Progenitor cell of endocrine pancreas (in vitro differentiated cells): Measurements from ENCODE around the gene RNASE12. TPM values are rescaled to one million over a fixed set of nuclear protein-coding genes. Genes with fewer than 3 reads are reported as not detected.

Source experiments
- DNase-seq: peaks from one replicate; pipeline ENCODE4 v3.0.0; 2021; ENCODE audit warnings: low spot score; ENCODE audit not compliant: unreplicated experiment
- H3K27ac Mint-ChIP-seq: 2 replicates; pipeline ENCODE4 v1.8.0; 2021; ENCODE audit warnings: mild to moderate bottlenecking, moderate library complexity, mixed read lengths
- H3K27me3 Mint-ChIP-seq: 2 replicates; pipeline ENCODE4 v1.8.0; 2021; ENCODE audit warnings: mixed read lengths
- H3K36me3 Mint-ChIP-seq: 2 replicates; pipeline ENCODE4 v1.8.0; 2022; ENCODE audit warnings: mixed read lengths; ENCODE audit not compliant: insufficient read depth
- H3K4me1 Mint-ChIP-seq: 2 replicates; pipeline ENCODE4 v1.8.0; 2021; ENCODE audit warnings: low read depth, mixed read lengths
- H3K4me3 Mint-ChIP-seq: 2 replicates; pipeline ENCODE4 v1.8.0; 2021; ENCODE audit warnings: low read depth, mild to moderate bottlenecking, moderate library complexity, mixed read lengths
- H3K9me3 Mint-ChIP-seq: 2 replicates; pipeline ENCODE4 v1.8.0; 2021; ENCODE audit warnings: low read depth, mixed read lengths
- long read RNA-seq: library from polyadenylated mRNA; unstranded; transcript quantifications from one replicate; pipeline ENCODE4 v2.0.0, GENCODE V29; 2020
- total RNA-seq: library from RNA; stranded (reverse); gene quantifications from 2 replicates; pipeline ENCODE4 v1.2.1, GENCODE V29; 2021
- TF ChIP-seq, protein P1 (sequence below): fragments of 200-600 bp; sonication (generic); IDR thresholded peaks from one replicate; pipeline ENCODE4 v1.5.0; 2021; ENCODE audit warnings: antibody characterized with exemption, mild to moderate bottlenecking; ENCODE audit not compliant: unreplicated experiment

RNASE12 gene, protein sequence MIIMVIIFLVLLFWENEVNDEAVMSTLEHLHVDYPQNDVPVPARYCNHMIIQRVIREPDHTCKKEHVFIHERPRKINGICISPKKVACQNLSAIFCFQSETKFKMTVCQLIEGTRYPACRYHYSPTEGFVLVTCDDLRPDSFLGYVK
- total RNA-seq, result not detected in 2 replicates
- long read RNA-seq, result 0 reads

DNA sequence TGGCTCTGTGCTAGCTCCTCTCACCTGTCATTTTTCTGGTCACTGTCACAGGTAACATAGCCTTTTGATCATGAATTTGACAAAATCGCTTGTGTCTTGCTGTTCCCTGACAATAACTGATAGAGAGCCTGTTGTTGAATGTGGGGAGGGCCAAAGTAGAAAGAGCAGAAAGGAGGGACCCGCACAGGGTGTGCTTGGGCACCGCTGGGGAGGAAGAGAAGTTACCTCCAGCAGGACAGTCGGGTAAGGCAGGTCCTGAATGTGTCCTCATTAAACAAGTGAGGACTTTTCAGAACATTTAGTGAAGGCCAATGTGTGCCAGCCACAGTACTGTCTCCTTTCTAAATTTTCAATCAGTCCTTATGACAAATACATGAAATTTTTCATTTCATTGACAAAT is at the start of gene RNASE12:
TSS of gene RNASE12 (minus strand) at position 142 of the 400 bp plus-strand sequence. CDS start 653 bp downstream, outside the sequence.
- Mint-ChIP-seq H3K27me3 (peaks cover 3% of the 10 kb centered on the region), H3K4me1 (no peaks in the 10 kb centered on the region), H3K4me3 (no peak within 1 kb of the TSS), H3K36me3 (no peaks in the 10 kb centered on the region), H3K9me3 (no peaks in the 10 kb centered on the region), H3K27ac (no peak within 1 kb of the TSS)
- TF ChIP-seq, protein P1, sequence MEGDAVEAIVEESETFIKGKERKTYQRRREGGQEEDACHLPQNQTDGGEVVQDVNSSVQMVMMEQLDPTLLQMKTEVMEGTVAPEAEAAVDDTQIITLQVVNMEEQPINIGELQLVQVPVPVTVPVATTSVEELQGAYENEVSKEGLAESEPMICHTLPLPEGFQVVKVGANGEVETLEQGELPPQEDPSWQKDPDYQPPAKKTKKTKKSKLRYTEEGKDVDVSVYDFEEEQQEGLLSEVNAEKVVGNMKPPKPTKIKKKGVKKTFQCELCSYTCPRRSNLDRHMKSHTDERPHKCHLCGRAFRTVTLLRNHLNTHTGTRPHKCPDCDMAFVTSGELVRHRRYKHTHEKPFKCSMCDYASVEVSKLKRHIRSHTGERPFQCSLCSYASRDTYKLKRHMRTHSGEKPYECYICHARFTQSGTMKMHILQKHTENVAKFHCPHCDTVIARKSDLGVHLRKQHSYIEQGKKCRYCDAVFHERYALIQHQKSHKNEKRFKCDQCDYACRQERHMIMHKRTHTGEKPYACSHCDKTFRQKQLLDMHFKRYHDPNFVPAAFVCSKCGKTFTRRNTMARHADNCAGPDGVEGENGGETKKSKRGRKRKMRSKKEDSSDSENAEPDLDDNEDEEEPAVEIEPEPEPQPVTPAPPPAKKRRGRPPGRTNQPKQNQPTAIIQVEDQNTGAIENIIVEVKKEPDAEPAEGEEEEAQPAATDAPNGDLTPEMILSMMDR, result no peak
- DNase-seq, result no peak

GRCh38 chr14:20632831-20633691 is 41.9 kb upstream of the RNASE12 start:
- no peaks in the 10 kb centered on the region for H3K9me3 Mint-ChIP-seq
- peaks cover 79% of the 10 kb centered on the region for H3K27me3 Mint-ChIP-seq
- peak overlapping the region; percentile 77 for H3K4me3 Mint-ChIP-seq
- TF ChIP-seq, protein P1, result no peak
- DNase-seq, result peak; percentile 47
- H3K4me1 Mint-ChIP-seq, result peaks cover 13% of the 10 kb centered on the region
- H3K36me3 Mint-ChIP-seq, result no peaks in the 10 kb centered on the region
- peak overlapping the region; percentile 98 for H3K27ac Mint-ChIP-seq

GRCh38 chr14:20632448-20632830 is 41.3 kb upstream of the RNASE12 start:
- Mint-ChIP-seq H3K36me3 (no peaks in the 10 kb centered on the region), H3K4me3 (peak overlapping the region; percentile 77), H3K4me1 (peaks cover 14% of the 10 kb centered on the region), H3K27ac (peak overlapping the region; percentile 98), H3K9me3 (no peaks in the 10 kb centered on the region), H3K27me3 (peaks cover 83% of the 10 kb centered on the region)
- TF ChIP-seq, protein P1, result no peak
- no peak for DNase-seq

GRCh38 chr14:20631880-20632389 is 40.8 kb upstream of the RNASE12 start:
- Mint-ChIP-seq H3K4me1 (peaks cover 14% of the 10 kb centered on the region), H3K4me3 (peak overlapping the region; percentile 77), H3K27ac (peak overlapping the region; percentile 67), H3K36me3 (no peaks in the 10 kb centered on the region), H3K9me3 (no peaks in the 10 kb centered on the region), H3K27me3 (peaks cover 88% of the 10 kb centered on the region)
- DNase-seq, result no peak
- TF ChIP-seq, protein P1, result no peak

DNA sequence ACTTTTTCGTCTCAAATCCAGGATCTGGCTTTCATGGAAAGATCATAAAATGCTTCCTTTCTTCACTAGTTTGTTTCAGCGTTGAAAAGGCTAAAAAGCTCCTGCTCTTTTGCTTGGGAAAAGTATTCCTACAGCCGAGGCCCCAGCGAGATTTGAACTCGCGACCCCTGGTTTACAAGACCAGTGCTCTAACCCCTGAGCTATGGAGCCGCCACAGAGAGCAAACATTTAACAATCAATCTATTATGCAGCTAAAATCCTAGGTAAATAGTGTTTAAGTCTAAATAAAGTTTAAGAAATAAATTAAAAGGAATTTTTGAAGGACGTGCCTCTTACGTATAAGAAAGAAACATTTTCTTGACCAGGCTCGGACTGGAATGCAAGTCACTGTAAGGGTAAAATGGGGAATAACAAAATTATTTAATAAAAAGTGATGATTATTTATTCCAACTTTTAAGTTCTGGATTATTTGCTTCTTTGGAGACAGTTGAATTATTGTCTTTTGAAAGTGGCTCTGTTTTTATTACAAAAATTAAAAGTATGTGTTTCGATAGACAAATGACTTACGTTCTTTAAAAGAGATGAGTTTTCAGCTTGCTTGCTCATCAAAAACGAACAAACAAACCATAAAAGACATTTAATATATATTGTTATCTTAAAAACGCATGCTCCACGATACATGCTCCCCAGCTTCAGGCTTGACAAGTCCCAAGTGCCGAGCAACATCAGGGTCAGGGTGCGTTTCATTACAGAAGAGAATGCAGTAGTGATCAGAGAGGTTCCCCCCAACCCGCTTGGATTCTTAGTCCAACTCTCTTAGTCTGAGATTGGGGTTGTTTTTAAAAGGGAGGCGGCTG is 40.1 kb upstream of the RNASE12 start:
- Mint-ChIP-seq H3K4me1 (peaks cover 14% of the 10 kb centered on the region), H3K27ac (peak overlapping the region; percentile 90), H3K9me3 (no peaks in the 10 kb centered on the region), H3K27me3 (peaks cover 89% of the 10 kb centered on the region), H3K4me3 (peak overlapping the region; percentile 77), H3K36me3 (no peaks in the 10 kb centered on the region)
- TF ChIP-seq, protein P1, result no peak
- DNase-seq, result no peak
